GM19468 (cell line): Measurements from ENCODE around the gene TTLL12.

Experiments
- ATAC-seq: cut with Tn5 transposase; IDR thresholded peaks from one replicate; pipeline ENCODE4 v1.9.1; 2021; ENCODE audit warnings: mild to moderate bottlenecking, moderate library complexity, moderate number of reproducible peaks; ENCODE audit not compliant: unreplicated experiment; ENCODE audit errors: extremely low read depth

The TTLL12 gene

GRCh38 chr22:43186272-43187170 is at the start of gene TTLL12:
TSS of gene TTLL12 (minus strand) at chr22:43187134. CDS start at chr22:43187069, 65 bp downstream.
- peak; percentile 20 for ATAC-seq

GRCh38 chr22:43235445-43236409 is 48.8 kb upstream of the TTLL12 start:
- ATAC-seq, result no peak

GRCh38 chr22:43234264-43234988 is 47.5 kb upstream of the TTLL12 start:
- no peak for ATAC-seq

- ATAC-seq, result no peak
These were observed 46.6 kb upstream of the TTLL12 start for GRCh38 chr22:43233529-43233928.

GRCh38 chr22:43232445-43232844 is 45.5 kb upstream of the TTLL12 start:
- no peak for ATAC-seq

GRCh38 chr22:43231724-43232034 is 44.7 kb upstream of the TTLL12 start:
- no peak for ATAC-seq

- no peak for ATAC-seq
These were observed 44.2 kb upstream of the TTLL12 start for GRCh38 chr22:43230971-43231723.

GRCh38 chr22:43230571-43230970 is 43.6 kb upstream of the TTLL12 start:
- ATAC-seq, result no peak

- ATAC-seq, result no peak
These were observed 41.9 kb upstream of the TTLL12 start for GRCh38 chr22:43228863-43229262.

GRCh38 chr22:43228330-43228729 is 41.4 kb upstream of the TTLL12 start:
- no peak for ATAC-seq

GRCh38 chr22:43227239-43227630 is 40.3 kb upstream of the TTLL12 start:
- ATAC-seq, result no peak

GRCh38 chr22:43226377-43227238 is 39.7 kb upstream of the TTLL12 start:
- no peak for ATAC-seq

GRCh38 chr22:43225609-43226008 is 38.7 kb upstream of the TTLL12 start:
- ATAC-seq, result no peak

- ATAC-seq, result no peak
These were observed 36.1 kb upstream of the TTLL12 start for GRCh38 chr22:43222987-43223386.

GRCh38 chr22:43222262-43222661 is 35.3 kb upstream of the TTLL12 start:
- no peak for ATAC-seq

- no peak for ATAC-seq
These were observed 33.9 kb upstream of the TTLL12 start for GRCh38 chr22:43220625-43221380.

- no peak for ATAC-seq
These were observed 31.9 kb upstream of the TTLL12 start for GRCh38 chr22:43218786-43219185.
